K562 (cell line): ENCODE measurements around the gene RNASE7. TPM values are rescaled to one million over a fixed set of nuclear protein-coding genes. Genes with fewer than 3 reads are reported as not detected.

Experiments
- ARID1B ChIP-seq: fragments of 450-650 bp; IDR thresholded peaks from 2 replicates; pipeline ENCODE4 v1.6.1; 2016; ENCODE audit warnings: antibody characterized with exemption, mild to moderate bottlenecking, inconsistent platforms
- ASH1L ChIP-seq: fragments of 450-650 bp; IDR thresholded peaks from 2 replicates; pipeline ENCODE4 v1.6.1; 2018; ENCODE audit warnings: borderline replicate concordance, mild to moderate bottlenecking, low read depth; ENCODE audit not compliant: partially characterized antibody
- CLOCK ChIP-seq: fragments of 250-450 bp; sonication (Bioruptor Pico); IDR thresholded peaks from 2 replicates; pipeline ENCODE4 v1.4.0; 2020; ENCODE audit warnings: mild to moderate bottlenecking, moderate library complexity, borderline replicate concordance
- CUX1 ChIP-seq: fragments of 200-800 bp; sonication (Bioruptor generic); IDR thresholded peaks from 2 replicates; pipeline ENCODE4 v1.6.1; 2016; ENCODE audit warnings: missing genetic modification characterization, missing compliant biosample characterization
- CXXC5 ChIP-seq: fragments of 250-450 bp; sonication (Bioruptor Pico); IDR thresholded peaks from 2 replicates; pipeline ENCODE4 v1.8.0; 2022; ENCODE audit warnings: inconsistent platforms, mild to moderate bottlenecking, moderate library complexity
- E2F6 ChIP-seq, 2 experiments: IDR thresholded peaks; 2 replicates each; pipeline ENCODE4 v1.6.1; 2011; ENCODE audit warnings: borderline replicate concordance in 1 of 2, control low read depth in 1 of 2, low read depth in 1 of 2, low read length in 1 of 2, mild to moderate bottlenecking in 1 of 2, mixed read lengths in 1 of 2, moderate library complexity in 1 of 2; ENCODE audit not compliant: insufficient read depth in 1 of 2, insufficient read length in 1 of 2, poor library complexity in 1 of 2, severe bottlenecking in 1 of 2; ENCODE audit errors: extremely low read depth in 1 of 2
- HDAC2 ChIP-seq: fragments of 450-650 bp; IDR thresholded peaks from 2 replicates; pipeline ENCODE4 v1.6.1; 2016; ENCODE audit warnings: mild to moderate bottlenecking
- HINFP ChIP-seq: fragments of 450-650 bp; conservative IDR thresholded peaks from 2 replicates; pipeline ENCODE4 v1.6.1; 2016; ENCODE audit warnings: missing genetic modification characterization, low read depth, mild to moderate bottlenecking, control low read depth, missing compliant biosample characterization
- HMG20B ChIP-seq: fragments of 250-450 bp; sonication (Bioruptor Pico); IDR thresholded peaks from 2 replicates; pipeline ENCODE4 v1.5.0; 2021; ENCODE audit warnings: mild to moderate bottlenecking
- JUND ChIP-seq, 2 experiments: IDR thresholded peaks; 2 replicates in 1 of 2; 3 replicates in 1 of 2; pipeline ENCODE4 v1.6.1; 2011; ENCODE audit warnings: borderline replicate concordance in 2 of 2, low read depth in 2 of 2, low read length in 2 of 2, improper control_type of control experiment in 1 of 2, missing biosample characterization in 1 of 2, missing genetic modification characterization in 1 of 2, missing genetic modification reagents in 1 of 2
- L3MBTL2 ChIP-seq: fragments of 450-650 bp; IDR thresholded peaks from 2 replicates; pipeline ENCODE4 v1.6.1; 2016; ENCODE audit warnings: mild to moderate bottlenecking, moderate library complexity
- MAFK ChIP-seq: IDR thresholded peaks from 2 replicates; pipeline ENCODE4 v1.6.1; 2011; ENCODE audit warnings: low read length, improper control_type of control experiment
- MEF2D ChIP-seq: conservative IDR thresholded peaks from 2 replicates; pipeline ENCODE4 v1.6.1; 2016; ENCODE audit warnings: low read depth, missing genetic modification characterization, missing compliant biosample characterization
- POLR2AphosphoS5 ChIP-seq: IDR thresholded peaks from 2 replicates; pipeline ENCODE4 v1.6.1; 2011; ENCODE audit warnings: mild to moderate bottlenecking, low read depth, low read length, moderate library complexity; ENCODE audit not compliant: control insufficient read depth, insufficient read depth
- RCOR1 ChIP-seq, 2 experiments: IDR thresholded peaks; 2 replicates each; pipeline ENCODE4 v1.6.1; 2012; ENCODE audit warnings: low read depth in 2 of 2, low read length in 2 of 2, borderline replicate concordance in 1 of 2, improper control_type of control experiment in 1 of 2
- SMARCE1 ChIP-seq: fragments of 450-650 bp; IDR thresholded peaks from 2 replicates; pipeline ENCODE4 v1.7.1; 2016; ENCODE audit warnings: mild to moderate bottlenecking
- SRSF1 ChIP-seq: fragments of 200-400 bp; formaldehyde crosslinking; IDR thresholded peaks from 2 replicates; pipeline ENCODE4 v1.6.1; 2017; ENCODE audit warnings: mild to moderate bottlenecking, low read depth, low read length, moderate library complexity
- polyA plus RNA-seq, 8 experiments: library from polyadenylated mRNA; depleted of rRNA in 4 of 8; stranded (reverse) in 5 of 8; unstranded in 3 of 8; fragments of >200 nt; fragmentation: Nextera tagmentation in 2 of 8; fragmentation: Illumina TruSeq in 1 of 8; extraction: Ambion mirVana in 2 of 8; extraction: Trizol in 1 of 8; gene quantifications; 2 replicates each; pipeline versions ENCODE4 v1.2.1 to v1.2.3, GENCODE V29; 2011 to 2014; ENCODE audit warnings: inconsistent platforms in 1 of 8, missing spikeins in 1 of 8
- total RNA-seq, 7 experiments: library from RNA; depleted of rRNA in 6 of 7; stranded (reverse); fragments of >200 nt in 6 of 7; fragmentation: Illumina TruSeq in 2 of 7; extraction: Trizol in 2 of 7; gene quantifications; 2 replicates each; pipeline versions ENCODE4 v1.2.1 to v1.2.3, GENCODE V29; 2011 to 2021; ENCODE audit warnings: low replicate concordance in 1 of 7

RNASE7 gene
- total and polyA plus RNA-seq, 9 of the 15 experiments (the other 6 are each of a cell fraction or from before 2014, with no cell fraction given), result not detected

- no peak for TF ChIP-seq HINFP
- peak in 1 of 2 experiments; percentile 44 for TF ChIP-seq E2F6 (IDR thresholded peaks at IDR 0.05; ENCODE audit: borderline replicate concordance in 1 of 2, extremely low read depth in 1 of 2, insufficient read depth in 1 of 2, insufficient read length in 1 of 2, low read depth in 1 of 2, low read length in 1 of 2, poor library complexity in 1 of 2, severe bottlenecking in 1 of 2)
- TF ChIP-seq HMG20B (CRISPR knock-in tag), result no peak
- peak; percentile 65 for TF ChIP-seq ARID1B
- peak in 1 of 2 experiments; percentile 55; a peak in 1 of 4 replicates for TF ChIP-seq RCOR1 (IDR thresholded peaks at IDR 0.05; ENCODE audit: borderline replicate concordance in 1 of 2, low read depth in 2 of 2, low read length in 2 of 2)
- peak; percentile 17; the same call in 1 of the 2 replicates for TF ChIP-seq MAFK
- 0 out of 2 replicates have a peak, but pooled peaks have one; percentile 35 for TF ChIP-seq HDAC2
- peak; percentile 32; the same call in 1 of the 2 replicates for TF ChIP-seq L3MBTL2
- no peak for TF ChIP-seq POLR2AphosphoS5
- peak; percentile 90 for TF ChIP-seq JUND (IDR thresholded peaks at IDR 0.05; ENCODE audit: borderline replicate concordance, low read depth, low read length)
- peak; percentile 79; the same call in 2 of the 3 replicates for TF ChIP-seq JUND (tag; IDR thresholded peaks at IDR 0.05; ENCODE audit: borderline replicate concordance, low read depth, low read length)
- TF ChIP-seq CLOCK (CRISPR knock-in tag), result no peak
- TF ChIP-seq ASH1L, result no peak
- 0 out of 2 replicates have a peak, but pooled peaks have one; percentile 43 for TF ChIP-seq MEF2D
- TF ChIP-seq CUX1 (CRISPR knock-in tag), result no peak
- 0 out of 2 replicates have a peak, but pooled peaks have one; percentile 27 for TF ChIP-seq CXXC5 (CRISPR knock-in tag)
- TF ChIP-seq SMARCE1, result peak; percentile 75
- TF ChIP-seq SRSF1, result no peak
Measured at GRCh38 chr14:21026988-21027315, 15.2 kb upstream of the RNASE7 start (continued).
